NCI-H1105 (cell line): ENCODE measurements around the gene ANKS1B.

ENCODE experiments used
- DNase-seq: peaks from one replicate; lab custom pipeline; 2025; lab: John Stamatoyannopoulos, UW

ANKS1B gene

GRCh38 chr12:98817742-98818141 is 1167.0 kb downstream of the ANKS1B start:
- no peak for DNase-seq

GRCh38 chr12:98816720-98817119 is 1168.0 kb downstream of the ANKS1B start:
- no peak for DNase-seq

GRCh38 chr12:98814254-98814653 is 1170.5 kb downstream of the ANKS1B start:
- DNase-seq = no peak

- no peak for DNase-seq
Measured at GRCh38 chr12:98812225-98812624, 1172.5 kb downstream of the ANKS1B start.

- no peak for DNase-seq
Measured at GRCh38 chr12:98808243-98808875, 1176.4 kb downstream of the ANKS1B start.

GRCh38 chr12:98807187-98807586 is 1177.5 kb downstream of the ANKS1B start:
- no peak for DNase-seq

- DNase-seq = no peak
Measured at GRCh38 chr12:98803468-98804209, 1181.1 kb downstream of the ANKS1B start.

GRCh38 chr12:98799822-98800221 is 1184.9 kb downstream of the ANKS1B start:
- no peak for DNase-seq

GRCh38 chr12:98799146-98799810 is 1185.5 kb downstream of the ANKS1B start:
- DNase-seq = no peak

- DNase-seq = no peak
Measured at GRCh38 chr12:98797200-98797599, 1187.5 kb downstream of the ANKS1B start.

- no peak for DNase-seq
Measured at GRCh38 chr12:98796745-98797144, 1188.0 kb downstream of the ANKS1B start.

- no peak for DNase-seq
Measured at GRCh38 chr12:98793121-98793520, 1191.6 kb downstream of the ANKS1B start.

GRCh38 chr12:98791406-98791805 is 1193.3 kb downstream of the ANKS1B start:
- no peak for DNase-seq

- no peak for DNase-seq
Measured at GRCh38 chr12:98788396-98788795, 1196.3 kb downstream of the ANKS1B start.

GRCh38 chr12:98786653-98787052 is 1198.1 kb downstream of the ANKS1B start:
- no peak for DNase-seq

GRCh38 chr12:98783420-98783819 is 1201.3 kb downstream of the ANKS1B start:
- no peak for DNase-seq

GRCh38 chr12:98780261-98780660 is 1204.5 kb downstream of the ANKS1B start:
- DNase-seq = no peak

- no peak for DNase-seq
Measured at GRCh38 chr12:98772818-98773217, 1211.9 kb downstream of the ANKS1B start.

GRCh38 chr12:98771811-98772752 is 1212.7 kb downstream of the ANKS1B start:
- DNase-seq = no peak

- DNase-seq = no peak
Measured at GRCh38 chr12:98770230-98770629, 1214.5 kb downstream of the ANKS1B start.

GRCh38 chr12:98769068-98769467 is 1215.7 kb downstream of the ANKS1B start:
- DNase-seq = no peak

GRCh38 chr12:98767248-98767647 is 1217.5 kb downstream of the ANKS1B start:
- DNase-seq = no peak
